HG03469 (cell line): ENCODE measurements around the gene SLIT1.

Source experiments
- ATAC-seq: cut with Tn5 transposase; IDR thresholded peaks from one replicate; pipeline ENCODE4 v1.9.1; 2021; ENCODE audit warnings: mild to moderate bottlenecking, moderate library complexity, moderate number of reproducible peaks; ENCODE audit not compliant: unreplicated experiment

SLIT1 gene

GRCh38 chr10:97029271-97029670 is 156.5 kb downstream of the SLIT1 start:
- ATAC-seq = no peak

DNA sequence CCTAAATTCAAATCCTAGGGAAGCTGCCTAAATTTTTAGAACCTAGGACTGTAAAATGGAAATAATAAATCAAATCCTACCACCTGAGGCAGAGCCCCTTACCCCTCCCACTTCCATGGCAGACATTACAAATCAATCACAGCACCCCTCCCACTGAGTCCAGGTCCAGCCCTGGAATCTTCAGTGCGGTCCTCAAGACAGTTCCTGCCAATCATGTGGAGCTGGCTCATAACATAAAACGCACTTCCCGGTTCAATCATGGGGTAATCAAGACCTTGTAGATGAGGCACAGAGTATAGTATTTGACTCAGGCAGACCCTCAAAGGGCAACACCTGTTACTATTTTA is 157.0 kb downstream of the SLIT1 start:
- no peak for ATAC-seq

DNA sequence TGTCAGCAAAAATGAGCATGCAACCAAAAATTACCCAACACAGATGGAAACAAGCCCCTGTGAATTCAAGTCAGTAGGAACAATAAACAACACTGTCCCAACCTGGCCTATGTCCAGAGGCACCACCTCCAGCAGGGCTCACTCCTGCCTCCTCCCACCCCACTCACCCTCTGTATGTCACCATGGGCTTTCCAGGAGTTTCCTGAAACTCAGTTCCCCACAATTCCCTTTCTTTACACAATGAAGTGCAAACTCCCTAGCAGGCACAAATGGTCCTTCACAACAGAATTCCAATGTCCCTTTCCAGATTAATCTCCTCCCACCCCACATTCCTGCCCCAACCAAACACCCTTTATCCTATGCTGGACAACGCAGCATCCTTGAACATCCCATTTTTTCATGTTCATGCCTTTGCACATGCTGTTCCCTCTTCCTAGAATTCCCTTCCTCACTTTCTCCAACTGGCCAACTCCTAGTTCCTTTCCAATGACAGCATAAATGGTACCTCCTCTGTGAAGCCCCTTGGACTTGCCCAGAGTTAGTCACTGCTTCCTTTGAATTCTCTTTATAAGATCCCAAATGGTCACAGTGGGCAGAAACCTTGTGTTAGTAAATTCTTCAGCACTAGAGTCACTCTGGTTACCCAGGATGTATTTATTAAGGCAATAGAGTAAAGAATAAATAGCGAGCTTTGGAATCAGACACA is 157.5 kb downstream of the SLIT1 start:
- no peak for ATAC-seq

GRCh38 chr10:97025613-97026242 is 160.0 kb downstream of the SLIT1 start:
- no peak for ATAC-seq

DNA sequence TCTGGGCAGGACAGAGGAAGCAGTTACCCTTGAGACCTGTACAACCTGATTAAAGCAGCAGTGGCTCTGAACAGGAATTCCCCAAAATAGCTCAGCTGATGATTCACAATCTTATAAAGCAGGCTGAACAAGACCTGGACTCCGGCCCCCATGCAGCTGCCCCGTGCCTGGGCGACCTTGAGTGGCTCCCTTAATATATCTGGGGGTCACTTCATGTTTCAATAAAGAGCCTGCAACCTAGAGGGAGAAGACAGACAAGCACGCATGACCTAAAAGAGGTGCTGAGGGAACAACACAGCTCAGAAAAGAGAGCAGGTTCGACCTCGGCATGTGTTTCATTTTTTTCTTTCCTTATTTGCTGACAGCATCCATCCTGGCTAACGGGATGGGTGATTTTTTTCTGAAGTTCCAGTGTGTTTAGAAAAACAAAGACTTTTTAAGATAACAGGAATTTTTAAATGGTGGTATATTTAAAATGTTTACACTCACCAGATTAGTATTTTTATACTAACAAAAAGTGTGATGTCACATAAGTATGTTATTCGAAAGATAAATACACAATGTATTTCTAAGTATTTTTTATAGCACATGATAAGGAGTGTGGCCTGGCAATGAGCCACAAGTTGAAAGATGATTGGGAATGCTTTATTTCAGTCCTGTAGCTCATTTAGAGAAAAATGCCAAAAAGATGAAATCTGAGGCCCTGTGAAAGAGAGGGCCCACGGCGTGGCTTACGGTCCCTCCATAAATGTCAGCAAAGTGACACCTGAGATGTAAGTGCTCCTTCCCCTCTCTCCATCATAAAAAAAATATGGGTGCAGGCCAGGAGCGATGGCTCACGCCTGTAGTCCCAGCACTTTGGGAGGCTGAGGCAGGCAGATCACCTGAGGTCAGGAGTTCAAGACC is 161.3 kb downstream of the SLIT1 start:
- ATAC-seq = no peak

DNA sequence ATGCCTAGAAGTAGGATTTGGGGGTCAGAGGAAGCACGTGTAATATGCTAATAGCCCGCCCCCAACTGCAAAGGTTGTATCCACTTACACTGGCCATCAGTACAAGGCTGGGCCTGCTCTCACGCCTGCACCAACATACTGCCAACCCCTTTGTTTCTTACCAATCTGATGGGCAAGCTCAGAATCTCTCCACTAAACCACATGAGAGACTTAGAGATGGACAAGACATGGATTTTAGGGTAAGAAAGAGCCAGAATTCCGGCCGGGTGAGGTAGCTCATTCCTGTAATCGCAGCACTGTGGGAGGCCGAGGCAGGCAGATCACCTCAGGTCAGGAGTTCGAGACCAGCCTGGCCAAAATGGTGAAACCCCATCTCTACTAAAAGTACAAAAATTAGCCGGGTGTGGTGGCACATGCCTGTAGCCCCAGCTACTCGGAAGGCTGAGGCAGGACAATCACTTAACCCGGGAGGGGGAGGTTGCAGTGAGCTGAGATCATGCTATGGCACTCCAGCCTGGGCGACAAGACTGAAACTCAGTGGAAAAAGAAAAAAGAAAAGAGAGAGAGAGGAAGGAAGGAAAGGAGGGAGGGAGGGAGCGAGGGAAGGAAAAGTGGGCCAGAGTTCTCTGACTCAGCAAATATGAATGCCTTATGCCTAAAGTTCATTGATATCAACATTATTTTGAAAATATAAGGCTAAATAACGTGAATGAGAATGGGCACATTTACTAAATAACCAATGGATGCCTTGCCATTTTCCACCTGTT is 162.2 kb downstream of the SLIT1 start:
- no peak for ATAC-seq

- no peak for ATAC-seq
Measured at GRCh38 chr10:97022616-97023015, 163.1 kb downstream of the SLIT1 start.

DNA sequence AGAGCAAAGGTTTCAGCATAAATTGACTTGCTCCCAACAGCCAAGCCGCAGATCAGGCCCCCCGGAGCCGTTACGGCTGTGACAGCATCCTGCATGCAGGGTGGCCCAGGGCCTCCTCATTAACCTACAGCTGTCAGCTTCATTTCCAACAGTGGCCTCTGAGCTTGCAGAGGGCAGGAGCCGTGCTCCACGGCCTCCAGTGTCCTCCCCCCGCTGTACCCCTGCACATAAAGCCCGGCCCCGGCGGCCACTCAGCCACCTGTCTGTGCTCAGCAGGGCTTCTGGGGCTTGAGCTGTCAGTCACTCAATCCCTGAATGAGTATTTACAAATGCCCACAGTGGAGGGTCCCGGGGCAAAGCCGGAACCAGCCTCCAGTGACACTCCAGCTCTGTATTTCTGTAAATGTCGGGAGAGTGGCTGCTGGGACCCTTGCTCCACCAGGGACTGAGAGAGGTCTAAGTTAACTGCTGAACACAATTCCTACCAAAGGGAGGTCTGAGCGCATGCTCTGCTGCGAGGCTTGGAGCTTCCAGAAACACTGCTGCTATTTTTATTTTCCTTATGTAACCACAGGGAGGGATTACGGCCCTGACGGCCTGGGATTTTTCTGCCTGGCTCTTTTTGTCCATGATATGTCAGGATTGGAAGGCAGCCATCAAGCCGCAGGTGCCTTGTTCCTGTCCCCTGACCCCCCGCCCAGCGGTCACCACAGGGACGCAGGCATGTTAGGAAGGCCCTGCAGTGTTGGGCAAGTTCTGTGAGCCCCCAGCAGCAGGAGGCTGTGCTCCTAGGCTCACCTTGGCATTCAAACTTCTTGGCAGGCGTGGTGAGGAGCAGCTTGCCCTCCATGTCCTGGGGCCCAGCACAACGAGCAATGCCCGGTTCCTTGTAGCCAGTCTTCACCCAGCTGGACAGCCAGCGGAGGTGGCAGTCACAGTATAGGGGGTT is 165.0 kb downstream of the SLIT1 start:
- no peak for ATAC-seq

- ATAC-seq = no peak
Measured at GRCh38 chr10:97019213-97019844, 166.4 kb downstream of the SLIT1 start.

DNA sequence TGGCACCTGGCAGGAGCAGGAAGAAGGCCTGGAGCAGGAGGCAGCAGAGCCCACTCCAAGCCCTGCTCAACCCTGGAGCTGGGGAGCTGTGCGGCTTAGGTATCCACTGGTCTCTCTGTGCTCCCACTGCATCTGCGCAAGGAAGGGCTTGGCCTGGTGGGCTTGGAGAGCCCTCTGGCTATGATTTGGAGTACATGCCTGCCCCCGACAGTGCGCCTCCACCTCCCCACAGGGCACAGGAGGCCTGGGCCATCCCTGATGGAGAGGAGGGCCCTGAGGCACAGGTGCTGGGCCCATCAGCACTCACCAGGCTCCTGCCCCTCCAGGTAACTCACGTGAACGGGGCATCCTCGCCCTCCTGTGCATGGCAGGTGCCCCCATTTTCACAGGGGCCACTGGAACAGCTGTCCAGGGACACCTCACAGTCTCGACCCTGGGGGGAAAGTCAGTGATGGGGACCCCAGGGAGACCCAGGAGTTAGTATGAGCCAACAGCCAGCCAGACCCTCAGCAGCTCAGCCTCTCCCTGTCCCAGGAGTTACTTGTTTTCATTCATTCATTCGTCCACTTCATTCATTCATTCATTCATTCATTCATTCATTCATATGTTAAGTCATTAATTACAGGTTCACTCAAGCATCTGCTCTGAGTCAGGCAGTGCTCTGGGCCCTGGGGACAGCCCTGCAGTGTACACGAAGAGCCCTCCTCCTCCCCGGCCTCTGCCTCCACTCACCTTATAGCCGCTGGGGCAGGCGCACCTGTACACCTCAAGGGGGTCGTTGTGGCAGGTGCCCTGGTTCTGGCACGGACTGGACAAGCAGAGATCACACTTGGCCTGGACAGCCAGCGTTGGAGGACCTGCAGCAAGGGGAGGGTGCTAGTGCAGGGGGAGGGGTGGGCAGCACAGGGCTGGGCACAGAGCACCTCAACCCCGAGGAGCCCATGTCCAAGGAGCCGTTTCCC is 167.2 kb downstream of the SLIT1 start:
- ATAC-seq = no peak

GRCh38 chr10:97017474-97017903 is 168.3 kb downstream of the SLIT1 start:
- ATAC-seq = no peak

DNA sequence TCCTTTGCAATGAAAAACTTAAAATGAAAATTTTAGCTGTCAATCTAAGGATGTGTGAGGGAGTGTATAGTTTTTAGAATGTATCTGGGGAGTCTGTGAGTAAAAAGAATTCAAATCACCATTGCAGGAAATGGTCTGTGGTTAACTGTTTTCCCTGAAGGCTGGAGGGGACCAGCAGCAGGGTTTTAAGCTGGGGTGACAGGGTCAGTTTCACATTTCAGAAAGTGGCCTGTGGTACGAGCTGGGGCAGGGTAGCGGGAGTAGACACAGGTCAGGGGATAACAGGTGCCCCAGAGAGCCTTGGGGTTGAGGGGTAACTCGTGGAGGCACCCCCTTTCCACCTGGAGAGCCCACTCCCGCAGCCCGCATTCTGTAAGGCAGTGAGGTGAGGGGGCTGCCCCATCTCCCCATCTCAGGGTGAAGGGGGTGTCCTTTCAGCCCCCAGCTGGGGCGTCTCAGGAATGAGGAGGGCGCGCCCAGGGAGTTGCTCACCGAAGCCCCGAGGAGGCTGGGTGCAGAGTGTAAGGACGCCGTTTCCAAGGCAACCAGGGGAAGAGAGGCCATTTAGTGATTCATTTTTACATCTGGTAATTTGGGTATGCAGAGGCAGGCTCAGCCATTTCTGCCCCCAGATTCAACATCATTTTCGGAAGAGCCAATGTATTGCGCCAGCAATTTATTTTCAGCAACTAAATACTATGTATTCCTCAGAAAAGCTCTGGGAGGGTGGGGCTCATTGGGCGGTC is 168.9 kb downstream of the SLIT1 start:
- peak; percentile 51 for ATAC-seq

GRCh38 chr10:97015240-97015639 is 170.5 kb downstream of the SLIT1 start:
- ATAC-seq = no peak

DNA sequence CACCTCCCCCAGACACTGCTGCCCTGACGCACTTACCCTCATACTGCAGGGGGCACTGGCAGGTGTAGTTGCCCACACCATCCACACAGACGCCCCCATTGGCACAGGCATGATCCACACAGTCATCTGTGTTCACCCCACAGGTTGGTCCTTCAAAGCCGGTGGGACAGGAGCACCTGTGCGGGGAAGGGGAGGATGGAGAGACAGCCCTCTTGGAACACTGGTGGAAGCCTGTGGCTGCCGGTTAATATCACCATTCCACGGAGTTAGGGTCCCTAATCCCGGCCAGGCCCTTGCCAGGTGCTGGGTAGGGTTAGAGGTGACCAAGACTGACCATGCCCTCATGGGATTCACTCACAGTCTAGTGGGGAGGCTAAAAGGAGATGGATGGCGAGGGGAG is 171.8 kb downstream of the SLIT1 start:
- ATAC-seq = no peak

DNA sequence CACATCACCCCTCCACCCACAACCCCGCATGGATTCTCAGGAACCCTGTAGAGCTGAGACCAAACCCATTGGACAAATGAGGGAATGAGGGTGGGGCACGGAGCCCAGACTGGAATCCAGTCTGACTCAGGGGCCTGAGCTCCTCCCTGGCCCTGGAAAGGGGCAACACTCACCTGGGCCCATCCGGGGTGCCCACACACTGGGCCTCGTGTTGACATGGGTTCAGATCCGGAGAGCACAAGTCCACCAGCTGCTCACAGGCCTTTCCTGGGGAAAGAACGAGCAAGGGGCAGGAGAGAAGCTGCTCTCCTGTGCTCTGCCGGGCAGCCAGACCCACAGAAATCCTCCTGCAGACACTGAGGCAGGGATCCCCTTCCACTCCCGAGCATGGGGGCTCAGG is 172.2 kb downstream of the SLIT1 start:
- ATAC-seq = no peak

GRCh38 chr10:97012470-97012869 is 173.3 kb downstream of the SLIT1 start:
- ATAC-seq = no peak

DNA sequence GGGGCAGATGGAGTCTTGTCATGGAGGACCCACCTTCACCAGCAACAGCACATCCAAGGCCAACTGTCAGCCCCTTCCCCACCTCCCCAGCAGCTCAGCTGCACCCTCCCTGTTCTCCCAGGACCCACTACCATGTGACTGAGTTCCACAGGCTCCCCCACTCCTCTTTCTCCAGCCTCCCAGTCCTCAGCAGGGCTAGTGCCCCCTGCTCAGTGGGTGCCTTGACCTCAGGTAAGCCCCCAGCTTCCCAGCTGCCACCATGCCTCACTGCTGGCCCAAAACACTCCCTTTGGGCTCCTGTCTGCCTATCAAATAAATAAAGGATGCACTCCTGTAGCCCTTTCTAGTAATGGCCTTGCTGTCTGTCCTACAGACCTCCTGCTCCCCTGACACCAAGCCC is 174.4 kb downstream of the SLIT1 start:
- ATAC-seq = no peak
